Neural cell (in vitro differentiated cells): Measurements from ENCODE around the gene SAMD14. TPM values are rescaled to one million over a fixed set of nuclear protein-coding genes. Genes with fewer than 3 reads are reported as not detected.

Experiments used
- H2AFZ ChIP-seq: fragments of 200-600, 300-800 bp; sonication (generic), shearing (Covaris generic); 2 replicates; pipeline ENCODE4 v1.6.0; 2014; ENCODE audit warnings: low read depth, mild to moderate bottlenecking, antibody characterized with exemption, low read length, moderate library complexity
- H3F3A ChIP-seq: fragments of 200-600 bp; shearing (Covaris generic); 2 replicates; pipeline ENCODE4 v1.6.1; 2016; ENCODE audit warnings: mild to moderate bottlenecking, moderate library complexity, mixed read lengths, antibody characterized with exemption, low read length; ENCODE audit not compliant: insufficient read depth, poor library complexity, severe bottlenecking
- H3K27ac ChIP-seq: fragments of 200-600, 300-800 bp; sonication (generic), shearing (Covaris generic); 2 replicates; pipeline ENCODE4 v1.5.1; 2014; ENCODE audit warnings: mild to moderate bottlenecking, low read length, moderate library complexity
- H3K27me3 ChIP-seq: fragments of 300-800, 200-600 bp; sonication (generic), shearing (Covaris generic); 2 replicates; pipeline ENCODE4 v1.6.0; 2014; ENCODE audit warnings: mild to moderate bottlenecking, low read depth, low read length, moderate library complexity; ENCODE audit not compliant: insufficient read depth
- H3K36me3 ChIP-seq: fragments of 300-800, 200-600 bp; sonication (generic), shearing (Covaris generic); 2 replicates; pipeline ENCODE4 v1.5.1; 2014; ENCODE audit warnings: mild to moderate bottlenecking, antibody characterized with exemption, low read length, moderate library complexity; ENCODE audit not compliant: insufficient read depth
- H3K4me2 ChIP-seq: fragments of 300-800, 200-600 bp; sonication (generic), shearing (Covaris generic); 2 replicates; pipeline ENCODE4 v1.6.0; 2014; ENCODE audit warnings: mild to moderate bottlenecking, low read length
- H3K4me3 ChIP-seq: fragments of 300-800, 200-600 bp; sonication (generic), shearing (Covaris generic); 2 replicates; pipeline ENCODE4 v1.5.1; 2014; ENCODE audit warnings: mild to moderate bottlenecking, low read length, moderate library complexity
- H3K79me2 ChIP-seq: fragments of 200-600 bp; shearing (Covaris generic); replicated peaks from 2 replicates; pipeline ENCODE4 v1.6.0; 2014; ENCODE audit warnings: mild to moderate bottlenecking, low read length, moderate library complexity; ENCODE audit not compliant: insufficient read depth
- H3K9ac ChIP-seq: fragments of 300-800, 200-600 bp; sonication (generic), shearing (Covaris generic); 2 replicates; pipeline ENCODE4 v1.6.1; 2016; ENCODE audit warnings: mild to moderate bottlenecking, low read length, mixed read lengths
- H3K9me2 ChIP-seq: fragments of 200-600 bp; shearing (Covaris generic); 2 replicates; pipeline ENCODE4 v1.6.1; 2016; ENCODE audit warnings: mild to moderate bottlenecking, low read length, mixed read lengths; ENCODE audit not compliant: insufficient read depth
- H3K9me3 ChIP-seq: fragments of 200-600, 300-800 bp; sonication (generic), shearing (Covaris generic); 2 replicates; pipeline ENCODE4 v1.6.1; 2016; ENCODE audit warnings: mild to moderate bottlenecking, mixed run types, low read length, moderate library complexity, mixed read lengths
- H4K20me1 ChIP-seq: fragments of 200-600 bp; shearing (Covaris generic); 2 replicates; pipeline ENCODE4 v1.6.1; 2016; ENCODE audit warnings: mild to moderate bottlenecking, mixed run types; ENCODE audit not compliant: insufficient read depth
- CTCF ChIP-seq: fragments of 450-650 bp; IDR thresholded peaks from 2 replicates; pipeline ENCODE4 v1.5.1; 2014; ENCODE audit warnings: antibody characterized with exemption, mild to moderate bottlenecking, moderate library complexity; ENCODE audit not compliant: poor library complexity, severe bottlenecking
- EP300 ChIP-seq: fragments of 450-650 bp; conservative IDR thresholded peaks from 2 replicates; pipeline ENCODE4 v1.6.1; 2014; ENCODE audit warnings: antibody characterized with exemption, mild to moderate bottlenecking, moderate library complexity; ENCODE audit not compliant: poor library complexity, severe bottlenecking
- EZH2 ChIP-seq: fragments of 200-600, 300-800 bp; shearing (Covaris generic), sonication (generic); IDR thresholded peaks from 2 replicates; pipeline ENCODE4 v1.6.1; 2014; ENCODE audit warnings: antibody characterized with exemption, low read length, borderline replicate concordance, mild to moderate bottlenecking; ENCODE audit not compliant: insufficient read depth, poor library complexity, severe bottlenecking
- MXI1 ChIP-seq: fragments of 450-650 bp; conservative IDR thresholded peaks from 2 replicates; pipeline ENCODE4 v1.6.1; 2014; ENCODE audit warnings: antibody characterized with exemption, mild to moderate bottlenecking; ENCODE audit not compliant: poor library complexity, severe bottlenecking
- POLR2AphosphoS5 ChIP-seq: IDR thresholded peaks from 2 replicates; pipeline ENCODE4 v1.6.1; 2012
- RAD21 ChIP-seq: fragments of 450-650 bp; conservative IDR thresholded peaks from 2 replicates; pipeline ENCODE4 v1.6.1; 2014; ENCODE audit warnings: antibody characterized with exemption, mild to moderate bottlenecking, moderate library complexity
- REST ChIP-seq: IDR thresholded peaks from 2 replicates; pipeline ENCODE4 v1.6.1; 2012; ENCODE audit warnings: borderline replicate concordance
- SMC3 ChIP-seq: fragments of 450-650 bp; conservative IDR thresholded peaks from 2 replicates; pipeline ENCODE4 v1.6.1; 2014; ENCODE audit warnings: antibody characterized with exemption, mild to moderate bottlenecking, moderate library complexity; ENCODE audit not compliant: poor library complexity
- TAF1 ChIP-seq: IDR thresholded peaks from 2 replicates; pipeline ENCODE4 v1.6.1; 2012; ENCODE audit warnings: low read depth
- polyA plus RNA-seq: library from polyadenylated mRNA; depleted of rRNA; stranded (reverse); fragments of >200 nt; gene quantifications from 2 replicates; pipeline ENCODE4 v1.2.3, GENCODE V29; 2014

Gene SAMD14
- polyA plus RNA-seq, 1 donor from 2014 or later: 105 TPM

GRCh38 chr17:50097455-50097854 is 32.5 kb downstream of the SAMD14 start:
- no peak for TF ChIP-seq REST
- no peak for TF ChIP-seq EP300
- no peak for TF ChIP-seq EZH2
- TF ChIP-seq SMC3: no peak
- no peak for TF ChIP-seq TAF1
- Histone ChIP-seq H3K27ac (no peak overlapping the region), H3F3A (no peaks in the 10 kb centered on the region), H3K9me3 (no peaks in the 10 kb centered on the region), H3K9me2 (no peaks in the 10 kb centered on the region), H3K9ac (no peak overlapping the region), H4K20me1 (no peaks in the 10 kb centered on the region), H3K27me3 (no peaks in the 10 kb centered on the region), H3K79me2 (peaks cover 9% of the 10 kb centered on the region), H3K36me3 (no peaks in the 10 kb centered on the region), H3K4me2 (no peak overlapping the region), H2AFZ (no peak overlapping the region), H3K4me3 (no peak overlapping the region)

GRCh38 chr17:50096758-50097157 is 33.2 kb downstream of the SAMD14 start:
- Histone ChIP-seq H3F3A (no peaks in the 10 kb centered on the region), H3K9me2 (no peaks in the 10 kb centered on the region), H4K20me1 (no peaks in the 10 kb centered on the region), H2AFZ (no peak overlapping the region), H3K4me2 (no peak overlapping the region), H3K9ac (no peak overlapping the region), H3K4me3 (peak overlapping the region; percentile 97), H3K36me3 (no peaks in the 10 kb centered on the region), H3K9me3 (no peaks in the 10 kb centered on the region), H3K27ac (no peak overlapping the region), H3K27me3 (no peaks in the 10 kb centered on the region), H3K79me2 (peaks cover 9% of the 10 kb centered on the region)
- TF ChIP-seq SMC3 (no peak), POLR2AphosphoS5 (no peak), CTCF (no peak), EZH2 (no peak), EP300 (no peak), REST (no peak), RAD21 (no peak), MXI1 (no peak), TAF1 (no peak)
